Measurements from ENCODE around the gene ANAPC16. TPM values are rescaled to one million over a fixed set of nuclear protein-coding genes. Genes with fewer than 3 reads are reported as not detected.

ANAPC16 gene
- total RNA-seq (2022), result 97.0 and 110 TPM in 2 replicates
- Bru-seq, nascent RNA, result percentile 90 among the genes with signal in this experiment
- BruChase-seq, experiment 1, labeled RNA remaining after a 6-hour chase, result percentile 94 among the genes with signal in this experiment
- percentile 96 among the genes with signal in this experiment for BruChase-seq, experiment 2, labeled RNA remaining after a 2-hour chase
- long read RNA-seq, transcript ANAPC16-205 (5 exons, 3,567 nt), result major isoform, 57 of 302 reads
- long read RNA-seq, transcript ANAPC16-203 (3 exons, 734 nt), result minor isoform, 13 of 302 reads
- long read RNA-seq, transcript ANAPC16-201 (4 exons, 3,195 nt), result minor isoform, 55 of 302 reads
- long read RNA-seq, partial matches to known transcripts, result 33 of 302 reads
- long read RNA-seq, other reads (novel, unspliced or antisense), result 144 of 302 reads

DNA sequence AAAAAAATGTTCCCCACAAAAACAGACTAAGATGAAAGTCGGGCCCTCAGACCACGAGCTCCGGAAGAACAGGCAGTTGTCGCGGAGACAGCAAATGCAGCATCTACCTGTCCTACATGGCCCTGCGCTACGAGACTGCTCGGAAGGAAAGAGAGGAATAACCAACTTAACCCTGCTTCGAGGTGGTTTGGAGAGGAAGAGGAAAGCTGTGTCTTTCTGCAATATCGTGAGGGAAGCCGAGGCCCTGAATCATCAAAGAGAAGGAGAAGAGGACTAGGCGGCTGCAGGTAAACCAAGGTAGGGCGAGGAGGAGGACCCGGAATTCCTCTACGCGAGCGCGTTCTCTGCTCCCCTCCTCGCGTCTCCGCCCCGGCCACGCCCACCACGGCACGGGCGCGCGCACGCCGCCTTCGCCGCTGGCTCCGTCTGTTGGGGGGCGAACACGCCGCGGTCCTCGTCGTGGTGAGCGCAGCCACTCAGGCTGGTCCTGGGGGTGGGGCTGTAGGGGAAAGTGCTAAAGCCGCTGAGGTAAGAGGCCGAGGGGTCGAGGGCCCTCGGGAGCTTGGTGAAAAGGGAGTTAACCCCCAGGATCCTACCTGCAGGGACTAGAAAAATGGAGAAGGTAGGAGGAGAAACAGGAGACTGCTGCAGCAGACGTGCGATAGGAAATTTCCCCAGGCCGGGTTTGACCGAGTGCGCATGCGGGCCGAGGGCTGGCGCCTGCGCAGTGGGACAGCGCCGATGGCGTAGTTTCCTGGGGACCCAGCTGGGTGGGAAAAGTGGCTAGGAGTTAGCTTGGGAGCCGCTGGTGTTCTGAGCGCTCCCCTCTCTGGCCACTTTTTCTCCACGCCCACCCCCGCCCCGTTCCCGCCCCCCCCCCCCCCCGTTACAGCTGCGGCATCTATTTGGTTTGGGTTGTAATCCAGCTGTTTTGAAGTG lies at the start of gene ANAPC16, which contains the start of gene ASCC1:
Gene ANAPC16, plus strand, starts transcription at position 402 of the 939 bp plus-strand sequence. CDS start 7,903 bp downstream, outside the sequence.
Gene ASCC1, minus strand, starts transcription at position 666 of the 939 bp plus-strand sequence. CDS start 2,978 bp downstream, outside the sequence.
- intact Hi-C loops (cut with micrococcal nuclease), result loop anchor here (2.0 kb wide), 1 partner anchor 57 kb away; the partner anchor contains the start of gene DDIT4
- BruUV-seq (replicated peaks), result TSS peak; percentile 55
- Mint-ChIP-seq H3K27me3 (ENCODE audit: insufficient read depth, unreplicated experiment) (no peaks in the 10 kb centered on the region), H3K27ac (ENCODE audit: low read depth, unreplicated experiment) (peak within 1 kb of the TSS; percentile 92), H3K9me3 (ENCODE audit: unreplicated experiment) (no peaks in the 10 kb centered on the region), H3K36me3 (ENCODE audit: insufficient read depth, unreplicated experiment) (peaks cover 42% of the 10 kb centered on the region), H3K4me3 (ENCODE audit: unreplicated experiment) (peak within 1 kb of the TSS; percentile 100), H3K4me1 (ENCODE audit: insufficient read depth, unreplicated experiment) (peaks cover 6% of the 10 kb centered on the region)
- no peak for TF ChIP-seq CTCF (IDR thresholded peaks at IDR 0.05; ENCODE audit: unreplicated experiment)
- peak; percentile 89 for DNase-seq (ENCODE audit: unreplicated experiment)
- POLR2A ChIA-PET, result interaction anchor here (0.6 to 2.8 kb wide), 47 partner anchors 8 to 1812 kb away, joined by 3 to 45 read pairs (median 4); partner anchors contain the start of genes DDIT4 and EIF4EBP2
- CTCF ChIA-PET, result interaction anchor here (0.5 to 1.5 kb wide), 6 partner anchors 8 to 135 kb away, joined by 3 to 7 read pairs (median 3); no protein-coding TSS in a partner anchor

GRCh38 chr10:72167118-72167517 lies 48.7 kb upstream of the ANAPC16 start:
- Mint-ChIP-seq H3K4me3 (ENCODE audit: unreplicated experiment) (no peak overlapping the region), H3K27ac (ENCODE audit: low read depth, unreplicated experiment) (no peak overlapping the region), H3K9me3 (ENCODE audit: unreplicated experiment) (no peaks in the 10 kb centered on the region), H3K27me3 (ENCODE audit: insufficient read depth, unreplicated experiment) (no peaks in the 10 kb centered on the region), H3K4me1 (ENCODE audit: insufficient read depth, unreplicated experiment) (peaks cover 14% of the 10 kb centered on the region), H3K36me3 (ENCODE audit: insufficient read depth, unreplicated experiment) (peaks cover 15% of the 10 kb centered on the region)
- CTCF ChIA-PET, result no interaction called here
- no peak for DNase-seq (ENCODE audit: unreplicated experiment)
- no peak for TF ChIP-seq CTCF (IDR thresholded peaks at IDR 0.05; ENCODE audit: unreplicated experiment)
- intact Hi-C loops (cut with micrococcal nuclease), result no loop called here
- POLR2A ChIA-PET, result interaction anchor here (0.7 kb wide), 1 partner anchor 243 kb away, joined by 3 read pairs; no protein-coding TSS in a partner anchor
- BruUV-seq (replicated peaks), result no TSS peak

- no peak for TF ChIP-seq CTCF (IDR thresholded peaks at IDR 0.05; ENCODE audit: unreplicated experiment)
- Mint-ChIP-seq H3K27ac (ENCODE audit: low read depth, unreplicated experiment) (peak overlapping the region; percentile 52), H3K27me3 (ENCODE audit: insufficient read depth, unreplicated experiment) (no peaks in the 10 kb centered on the region), H3K9me3 (ENCODE audit: unreplicated experiment) (no peaks in the 10 kb centered on the region), H3K4me1 (ENCODE audit: insufficient read depth, unreplicated experiment) (peaks cover 21% of the 10 kb centered on the region), H3K36me3 (ENCODE audit: insufficient read depth, unreplicated experiment) (peaks cover 15% of the 10 kb centered on the region), H3K4me3 (ENCODE audit: unreplicated experiment) (no peak overlapping the region)
- BruUV-seq (replicated peaks), result no TSS peak
- DNase-seq (ENCODE audit: unreplicated experiment), result peak; percentile 55
- ChIA-PET POLR2A (interaction anchor here (0.5 to 2.0 kb wide), 5 partner anchors 10 to 162 kb away, joined by 3 to 8 read pairs (median 3); no protein-coding TSS in a partner anchor), CTCF (interaction anchor here (0.5 kb wide), 1 partner anchor 44 kb away, joined by 3 read pairs; no protein-coding TSS in a partner anchor)
- intact Hi-C loops (cut with micrococcal nuclease), result no loop called here
These were observed 45.5 kb upstream of the ANAPC16 start for GRCh38 chr10:72170263-72170662.
